Measurements from ENCODE around the gene REPIN1. TPM values are rescaled to one million over a fixed set of nuclear protein-coding genes. Genes with fewer than 3 reads are reported as not detected.

The REPIN1 gene
- total and polyA plus RNA-seq, 12 donors = 47.5 to 294 (median 182) TPM

DNA sequence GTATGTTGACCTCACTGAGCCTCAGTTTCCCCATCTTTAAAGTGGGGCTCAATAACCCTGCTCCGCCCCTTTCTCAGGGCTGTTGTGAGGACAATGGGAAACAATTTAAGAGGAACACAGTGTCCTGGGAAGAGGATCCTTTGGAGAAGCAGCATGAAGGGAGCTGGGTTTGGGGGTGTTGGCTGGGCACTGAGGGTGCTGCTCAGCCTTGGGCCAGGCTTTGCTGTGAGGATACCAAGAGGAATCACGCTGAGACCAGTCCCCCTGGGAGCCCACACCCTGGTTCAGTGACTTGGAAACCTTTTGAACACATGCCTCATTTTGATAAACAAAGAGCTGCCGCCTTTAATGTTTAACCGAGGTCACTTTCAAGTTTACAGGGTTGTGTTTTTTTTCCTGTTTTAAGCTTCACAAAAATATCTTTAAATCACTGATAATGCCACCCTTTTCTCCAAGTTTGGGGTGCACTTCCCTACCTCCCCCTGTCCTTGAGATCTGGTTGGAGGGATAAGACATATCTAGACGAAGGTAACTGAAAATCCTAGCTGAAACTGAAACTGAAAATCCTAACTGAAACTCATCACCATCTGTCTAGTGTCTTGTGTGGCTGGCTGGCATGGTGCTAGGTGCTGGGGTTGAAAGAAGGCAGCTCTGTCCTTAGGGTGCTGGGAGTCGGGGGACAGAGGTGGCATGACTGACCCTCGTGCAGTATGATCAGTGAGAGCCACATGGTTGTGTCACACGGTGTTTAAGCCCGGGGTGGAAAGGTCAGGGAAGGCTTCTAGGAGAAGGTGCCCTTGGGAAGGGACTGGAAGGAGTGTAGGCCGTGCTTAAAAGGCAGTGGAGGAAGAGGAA lies 38.2 kb downstream of the REPIN1 start:
- peak in 6 of 7 donors; percentile 23 to 64 (median 45) for DNase-seq
- Histone ChIP-seq H3K27me3 (no peaks in the 10 kb centered on the region), H3K4me3 (peak overlapping the region in 1 of 4 donors; percentile 73), H3K27ac (peak overlapping the region; percentile 85 to 97 (median 97)), H3K36me3 (replicated peaks in 1 of 2) (no peaks in the 10 kb centered on the region), H3K4me1 (replicated peaks in 1 of 2) (peaks cover 17 to 31% of the 10 kb centered on the region in 2 donors), H3K9me3 (replicated peaks in 1 of 3) (no peaks in the 10 kb centered on the region)
- no peak for TF ChIP-seq POLR2A (IDR thresholded peaks at IDR 0.05)
- TF ChIP-seq, protein P1, sequence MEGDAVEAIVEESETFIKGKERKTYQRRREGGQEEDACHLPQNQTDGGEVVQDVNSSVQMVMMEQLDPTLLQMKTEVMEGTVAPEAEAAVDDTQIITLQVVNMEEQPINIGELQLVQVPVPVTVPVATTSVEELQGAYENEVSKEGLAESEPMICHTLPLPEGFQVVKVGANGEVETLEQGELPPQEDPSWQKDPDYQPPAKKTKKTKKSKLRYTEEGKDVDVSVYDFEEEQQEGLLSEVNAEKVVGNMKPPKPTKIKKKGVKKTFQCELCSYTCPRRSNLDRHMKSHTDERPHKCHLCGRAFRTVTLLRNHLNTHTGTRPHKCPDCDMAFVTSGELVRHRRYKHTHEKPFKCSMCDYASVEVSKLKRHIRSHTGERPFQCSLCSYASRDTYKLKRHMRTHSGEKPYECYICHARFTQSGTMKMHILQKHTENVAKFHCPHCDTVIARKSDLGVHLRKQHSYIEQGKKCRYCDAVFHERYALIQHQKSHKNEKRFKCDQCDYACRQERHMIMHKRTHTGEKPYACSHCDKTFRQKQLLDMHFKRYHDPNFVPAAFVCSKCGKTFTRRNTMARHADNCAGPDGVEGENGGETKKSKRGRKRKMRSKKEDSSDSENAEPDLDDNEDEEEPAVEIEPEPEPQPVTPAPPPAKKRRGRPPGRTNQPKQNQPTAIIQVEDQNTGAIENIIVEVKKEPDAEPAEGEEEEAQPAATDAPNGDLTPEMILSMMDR (IDR thresholded peaks at IDR 0.05) = no peak
- WGBS, 4 donors = 24 to 29% (median 26%) methylated on average over 10 of the region's 10 CpGs
- intact Hi-C loops (cut with DNase I) = no loop called here

DNA sequence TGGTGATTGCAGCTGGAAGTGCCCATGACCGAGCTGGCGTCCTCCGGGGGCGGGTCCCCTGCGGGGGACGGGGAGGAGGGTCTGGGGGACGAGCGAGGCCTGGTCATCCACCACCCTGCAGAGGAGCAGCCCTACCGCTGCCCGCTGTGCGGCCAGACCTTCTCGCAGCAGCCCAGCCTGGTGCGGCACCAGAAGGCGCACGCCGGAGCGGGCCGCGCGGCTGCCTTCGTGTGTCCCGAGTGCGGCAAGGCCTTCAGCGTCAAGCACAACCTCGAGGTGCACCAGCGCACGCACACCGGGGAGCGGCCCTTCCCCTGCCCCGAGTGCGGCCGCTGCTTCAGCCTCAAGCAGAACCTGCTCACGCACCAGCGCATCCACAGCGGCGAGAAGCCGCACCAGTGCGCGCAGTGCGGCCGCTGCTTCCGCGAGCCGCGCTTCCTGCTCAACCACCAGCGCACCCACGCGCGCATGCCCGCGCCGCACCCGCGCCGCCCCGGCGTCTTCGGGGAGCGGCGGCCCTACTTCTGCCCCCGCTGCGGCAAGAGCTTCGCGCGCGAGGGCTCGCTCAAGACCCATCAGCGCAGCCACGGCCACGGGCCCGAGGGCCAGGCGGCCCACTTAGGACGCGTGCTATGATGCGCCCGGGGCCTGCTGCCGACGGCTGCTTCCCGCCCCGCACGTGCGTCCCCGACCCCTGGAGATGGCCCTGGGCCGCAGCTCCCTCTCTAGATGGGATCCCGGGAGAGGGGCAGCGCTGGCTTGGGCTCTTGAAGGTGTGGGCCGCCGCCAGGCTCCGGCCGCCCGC lies 39.2 kb downstream of the REPIN1 start:
- WGBS, 4 donors = 86 to 97% (median 95%) methylated on average over 33 to 91 of the region's 91 CpGs
- DNase-seq = peak in 3 of 7 donors; percentile 17 to 45 (median 33)
- H3K4me1 ChIP-seq (replicated peaks in 1 of 2) = peaks cover 17 to 31% of the 10 kb centered on the region in 2 donors
- no peaks in the 10 kb centered on the region for H3K36me3 ChIP-seq (replicated peaks in 1 of 2)
- intact Hi-C loops (cut with DNase I) = no loop called here
- H3K9me3 ChIP-seq (replicated peaks in 1 of 3) = no peaks in the 10 kb centered on the region
- H3K27me3 ChIP-seq = no peaks in the 10 kb centered on the region
- peak overlapping the region in 3 of 5 donors; percentile 96 to 97 (median 97) for H3K27ac ChIP-seq
- TF ChIP-seq, protein P1 (IDR thresholded peaks at IDR 0.05) = no peak
- TF ChIP-seq POLR2A (IDR thresholded peaks at IDR 0.05) = no peak
- H3K4me3 ChIP-seq = no peak overlapping the region

DNA sequence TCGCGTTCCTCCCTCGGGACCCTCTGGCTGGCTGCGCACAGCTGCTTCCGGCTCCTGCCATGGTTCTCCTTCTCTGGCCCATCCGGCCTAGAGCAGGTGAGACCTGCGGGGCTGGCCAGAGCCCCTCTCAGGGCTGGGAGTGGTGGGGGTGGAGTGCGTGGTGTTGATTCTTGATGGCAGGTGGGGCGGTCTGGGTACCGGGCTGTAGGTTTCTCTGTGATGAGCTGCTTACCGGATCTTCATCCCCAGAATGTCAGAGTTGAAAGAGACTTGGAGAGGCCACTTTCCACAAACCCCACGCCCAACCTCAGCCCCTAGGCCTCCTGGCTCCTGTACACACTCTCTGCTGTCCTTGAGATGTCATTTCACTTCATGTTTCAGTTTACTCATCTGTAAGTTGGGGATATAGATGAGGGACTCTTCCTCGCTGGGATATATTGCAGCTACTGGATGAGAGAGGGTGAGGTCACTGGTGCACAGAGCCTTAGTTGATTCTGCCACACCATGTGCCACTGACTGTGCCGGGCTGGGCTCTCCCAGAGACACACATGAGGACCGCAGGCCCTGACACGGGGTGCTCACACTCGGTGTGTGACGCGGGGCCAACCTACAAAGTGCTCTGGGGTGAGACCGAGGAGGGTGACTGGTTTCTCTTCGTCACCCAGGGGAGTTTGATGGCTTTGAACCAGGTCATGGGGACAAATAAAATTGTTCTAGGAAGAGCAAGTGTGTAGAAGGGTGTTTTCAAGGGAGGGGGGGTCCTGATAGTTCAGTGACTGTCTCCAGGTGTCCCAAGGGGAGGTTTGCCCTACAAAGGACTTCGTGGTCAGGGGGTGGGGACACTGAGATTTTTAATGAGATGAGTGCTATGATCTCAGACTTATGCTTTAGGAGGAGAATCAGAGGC lies 40.0 kb downstream of the REPIN1 start:
- no peak for TF ChIP-seq POLR2A (IDR thresholded peaks at IDR 0.05)
- TF ChIP-seq, protein P1 (IDR thresholded peaks at IDR 0.05) = no peak
- 87 to 95% (median 90%) methylated on average over 13 to 22 of the region's 22 CpGs for WGBS, 4 donors
- peak in 2 of 7 donors; percentile 15 to 51 for DNase-seq
- Histone ChIP-seq H3K36me3 (replicated peaks in 1 of 2) (no peaks in the 10 kb centered on the region), H3K9me3 (replicated peaks in 1 of 3) (no peaks in the 10 kb centered on the region), H3K27ac (no peak overlapping the region), H3K4me3 (no peak overlapping the region), H3K27me3 (no peaks in the 10 kb centered on the region), H3K4me1 (replicated peaks in 1 of 2) (peaks cover 17 to 29% of the 10 kb centered on the region in 2 donors)
- intact Hi-C loops (cut with DNase I) = no loop called here

All from adrenal gland (tissue), 12 donors.